ENCODE measurements around the gene EFHC2.
A peak's percentile ranks its signal among the peaks of the same experiment; 100 is the strongest.

EFHC2 gene

GRCh38 chrX:44314808-44315207 lies 28.7 kb downstream of the EFHC2 start:
- H3K27ac Mint-ChIP-seq: no peak overlapping the region
- H3K9me3 Mint-ChIP-seq: no peaks in the 10 kb centered on the region
- H3K36me3 Mint-ChIP-seq (ENCODE audit: low read depth): no peaks in the 10 kb centered on the region
- H3K27me3 Mint-ChIP-seq (ENCODE audit: low read depth): no peaks in the 10 kb centered on the region
- DNase-seq (ENCODE audit: low spot score): no peak
- peaks cover 10% of the 10 kb centered on the region for H3K4me1 Mint-ChIP-seq (ENCODE audit: low read depth)
- peak overlapping the region; percentile 8 for H3K4me3 Mint-ChIP-seq

DNA sequence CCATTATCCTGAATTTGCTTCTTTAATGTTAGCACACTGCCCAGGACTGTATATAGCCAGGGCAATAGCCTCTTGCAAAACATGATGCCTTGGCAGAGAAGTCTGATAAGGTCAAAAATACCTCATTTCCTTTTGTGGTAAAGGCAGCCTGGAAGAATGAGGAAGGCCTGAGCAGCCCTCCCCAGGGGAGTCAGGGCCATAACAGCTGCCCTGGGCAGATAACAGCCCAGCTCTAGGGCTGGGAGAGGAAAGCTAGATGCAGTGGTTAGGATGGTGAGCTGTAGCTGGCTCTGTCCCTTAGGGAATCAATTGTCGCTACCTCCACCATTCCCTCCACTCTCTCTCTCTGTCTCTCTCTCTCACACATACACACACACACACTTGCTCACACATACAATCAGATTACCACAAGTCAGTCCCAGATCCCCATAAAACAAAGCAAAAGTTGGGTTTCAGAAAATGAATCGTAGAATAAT lies 29.2 kb downstream of the EFHC2 start:
- no peaks in the 10 kb centered on the region for H3K9me3 Mint-ChIP-seq
- H3K4me3 Mint-ChIP-seq: peak overlapping the region; percentile 8
- no peaks in the 10 kb centered on the region for H3K27me3 Mint-ChIP-seq (ENCODE audit: low read depth)
- no peaks in the 10 kb centered on the region for H3K36me3 Mint-ChIP-seq (ENCODE audit: low read depth)
- peak; percentile 3 for DNase-seq (ENCODE audit: low spot score)
- no peak overlapping the region for H3K27ac Mint-ChIP-seq
- peaks cover 10% of the 10 kb centered on the region for H3K4me1 Mint-ChIP-seq (ENCODE audit: low read depth)

DNA sequence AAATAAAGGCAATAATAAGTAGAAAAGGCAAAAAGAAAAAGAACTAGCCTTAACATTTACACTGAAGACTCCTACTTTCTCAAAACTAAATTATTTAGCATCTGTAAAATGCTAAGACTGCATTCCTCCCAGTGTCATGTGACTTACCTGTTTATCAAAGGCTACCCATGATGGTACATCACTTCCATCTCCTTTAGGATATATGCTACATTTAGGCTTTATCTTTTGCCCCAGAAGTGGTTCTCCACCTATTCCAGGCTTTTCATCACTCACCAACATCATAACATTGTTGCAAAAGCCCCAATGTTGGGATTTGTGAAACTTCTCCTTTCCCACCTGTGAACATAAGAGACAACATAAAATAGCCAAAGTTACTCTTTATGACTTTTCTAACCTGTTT lies 31.1 kb downstream of the EFHC2 start:
- Mint-ChIP-seq H3K27ac (no peak overlapping the region), H3K9me3 (no peaks in the 10 kb centered on the region), H3K36me3 (ENCODE audit: low read depth) (no peaks in the 10 kb centered on the region), H3K27me3 (ENCODE audit: low read depth) (no peaks in the 10 kb centered on the region), H3K4me3 (no peak overlapping the region), H3K4me1 (ENCODE audit: low read depth) (peaks cover 10% of the 10 kb centered on the region)
- no peak for DNase-seq (ENCODE audit: low spot score)

DNA sequence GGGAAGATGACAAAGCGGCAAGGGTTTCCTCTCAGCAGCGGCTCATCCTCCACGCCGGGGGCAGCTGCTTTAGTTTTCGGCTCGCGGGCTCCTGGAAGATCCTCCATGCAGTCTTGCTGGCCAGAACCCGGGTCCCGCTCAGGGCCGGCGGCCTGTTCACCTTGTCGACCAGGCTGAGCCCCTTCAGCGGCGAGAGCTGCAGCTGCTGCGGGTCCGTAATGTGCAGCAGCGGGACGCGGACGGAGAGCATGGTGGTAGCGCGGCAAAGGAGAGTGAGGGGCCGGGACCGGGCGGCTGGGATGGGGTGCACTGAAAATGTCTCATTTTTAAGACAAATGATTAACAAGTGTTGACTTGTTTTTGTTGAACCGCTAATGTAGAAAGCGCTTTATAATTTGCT lies 33.2 kb downstream of the EFHC2 start:
- no peak for DNase-seq (ENCODE audit: low spot score)
- no peaks in the 10 kb centered on the region for H3K36me3 Mint-ChIP-seq (ENCODE audit: low read depth)
- H3K4me1 Mint-ChIP-seq (ENCODE audit: low read depth): peaks cover 10% of the 10 kb centered on the region
- H3K27me3 Mint-ChIP-seq (ENCODE audit: low read depth): no peaks in the 10 kb centered on the region
- no peak overlapping the region for H3K4me3 Mint-ChIP-seq
- H3K27ac Mint-ChIP-seq: no peak overlapping the region
- H3K9me3 Mint-ChIP-seq: no peaks in the 10 kb centered on the region

- Mint-ChIP-seq H3K36me3 (ENCODE audit: low read depth) (no peaks in the 10 kb centered on the region), H3K27ac (no peak overlapping the region), H3K4me1 (ENCODE audit: low read depth) (peaks cover under 1% of the 10 kb centered on the region), H3K9me3 (no peaks in the 10 kb centered on the region), H3K4me3 (no peak overlapping the region), H3K27me3 (ENCODE audit: low read depth) (no peaks in the 10 kb centered on the region)
- no peak for DNase-seq (ENCODE audit: low spot score)
Observed at GRCh38 chrX:44308869-44309268, 34.6 kb downstream of the EFHC2 start.

DNA sequence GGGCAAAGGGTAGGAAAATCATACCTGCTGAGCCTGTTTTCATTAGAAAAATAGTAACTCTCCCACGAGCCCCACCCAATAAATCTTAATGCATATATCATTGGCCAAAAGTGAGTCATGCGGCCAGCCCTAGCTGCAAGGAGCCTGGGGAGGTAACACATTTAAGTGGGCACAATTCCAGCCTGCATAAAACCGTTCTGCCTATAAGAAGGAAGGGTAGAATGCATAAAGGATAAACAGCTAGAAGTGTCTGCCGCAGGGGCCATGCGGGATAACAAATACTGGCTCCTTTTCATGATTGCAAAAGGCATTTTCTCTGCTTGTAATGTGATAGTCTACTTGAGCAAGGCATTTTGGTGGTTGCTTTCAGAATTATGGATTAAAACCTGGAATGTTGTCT lies 37.1 kb downstream of the EFHC2 start:
- no peaks in the 10 kb centered on the region for H3K9me3 Mint-ChIP-seq
- no peaks in the 10 kb centered on the region for H3K27me3 Mint-ChIP-seq (ENCODE audit: low read depth)
- H3K4me1 Mint-ChIP-seq (ENCODE audit: low read depth): no peaks in the 10 kb centered on the region
- no peak overlapping the region for H3K27ac Mint-ChIP-seq
- no peak overlapping the region for H3K4me3 Mint-ChIP-seq
- no peak for DNase-seq (ENCODE audit: low spot score)
- no peaks in the 10 kb centered on the region for H3K36me3 Mint-ChIP-seq (ENCODE audit: low read depth)

GRCh38 chrX:44305921-44306320 lies 37.6 kb downstream of the EFHC2 start:
- Mint-ChIP-seq H3K27ac (no peak overlapping the region), H3K9me3 (no peaks in the 10 kb centered on the region), H3K36me3 (ENCODE audit: low read depth) (no peaks in the 10 kb centered on the region), H3K4me3 (no peak overlapping the region), H3K4me1 (ENCODE audit: low read depth) (no peaks in the 10 kb centered on the region), H3K27me3 (ENCODE audit: low read depth) (no peaks in the 10 kb centered on the region)
- no peak for DNase-seq (ENCODE audit: low spot score)

GRCh38 chrX:44303119-44303518 lies 40.4 kb downstream of the EFHC2 start:
- Mint-ChIP-seq H3K27me3 (ENCODE audit: low read depth) (no peaks in the 10 kb centered on the region), H3K27ac (no peak overlapping the region), H3K9me3 (no peaks in the 10 kb centered on the region), H3K4me1 (ENCODE audit: low read depth) (no peaks in the 10 kb centered on the region), H3K4me3 (no peak overlapping the region), H3K36me3 (ENCODE audit: low read depth) (no peaks in the 10 kb centered on the region)
- no peak for DNase-seq (ENCODE audit: low spot score)

DNA sequence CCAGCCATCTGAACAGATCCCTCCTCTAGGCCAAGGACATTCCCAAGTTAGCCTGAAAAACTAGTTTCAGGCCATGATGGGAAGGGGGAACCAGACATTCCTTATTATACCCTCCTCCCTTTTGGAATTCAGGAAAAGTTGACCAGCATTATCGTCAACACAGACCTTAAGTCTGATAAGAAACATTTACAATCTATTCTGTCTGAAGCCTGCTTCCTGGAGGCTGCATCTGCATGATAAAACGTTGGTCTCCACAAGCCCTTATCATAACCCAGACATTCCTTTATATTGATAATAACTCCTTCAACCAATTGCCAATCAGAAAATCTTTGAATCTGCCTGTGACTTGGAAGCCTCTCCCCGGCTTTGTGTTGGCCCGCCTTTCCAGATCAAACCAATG lies 44.3 kb downstream of the EFHC2 start:
- H3K4me3 Mint-ChIP-seq: no peak overlapping the region
- no peak for DNase-seq (ENCODE audit: low spot score)
- no peaks in the 10 kb centered on the region for H3K36me3 Mint-ChIP-seq (ENCODE audit: low read depth)
- H3K4me1 Mint-ChIP-seq (ENCODE audit: low read depth): no peaks in the 10 kb centered on the region
- H3K9me3 Mint-ChIP-seq: no peaks in the 10 kb centered on the region
- H3K27ac Mint-ChIP-seq: no peak overlapping the region
- no peaks in the 10 kb centered on the region for H3K27me3 Mint-ChIP-seq (ENCODE audit: low read depth)

DNA sequence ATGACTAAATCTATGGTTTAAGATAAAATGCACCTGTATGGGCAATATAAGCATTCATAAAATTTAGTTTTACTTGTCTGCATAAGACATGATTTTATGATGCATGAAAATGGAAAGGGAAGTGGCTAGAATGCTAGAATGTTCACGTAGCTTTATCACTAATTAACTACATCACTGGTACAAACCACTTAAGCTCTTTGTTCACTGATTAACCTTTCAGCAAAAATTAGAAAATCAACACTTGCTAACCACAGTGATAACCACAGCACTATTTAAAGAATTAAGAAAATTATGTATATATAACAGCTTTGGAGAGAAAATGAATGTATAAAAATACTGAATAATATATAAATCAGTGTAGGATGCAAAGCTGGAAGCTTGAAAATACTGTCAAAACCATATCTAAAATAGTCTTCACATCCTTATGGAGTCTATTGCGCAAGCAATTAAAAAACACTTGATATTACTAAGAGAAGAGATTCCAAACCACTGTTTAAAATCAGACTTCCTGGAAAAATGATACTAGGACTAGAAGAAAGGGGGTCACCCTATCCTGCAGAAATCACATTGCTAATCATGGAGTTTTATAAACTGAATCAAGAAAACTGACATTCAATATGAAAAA lies 51.9 kb downstream of the EFHC2 start:
- Mint-ChIP-seq H3K4me1 (ENCODE audit: low read depth) (no peaks in the 10 kb centered on the region), H3K9me3 (no peaks in the 10 kb centered on the region), H3K27ac (no peak overlapping the region), H3K27me3 (ENCODE audit: low read depth) (no peaks in the 10 kb centered on the region), H3K36me3 (ENCODE audit: low read depth) (no peaks in the 10 kb centered on the region), H3K4me3 (no peak overlapping the region)
- DNase-seq (ENCODE audit: low spot score): no peak

DNA sequence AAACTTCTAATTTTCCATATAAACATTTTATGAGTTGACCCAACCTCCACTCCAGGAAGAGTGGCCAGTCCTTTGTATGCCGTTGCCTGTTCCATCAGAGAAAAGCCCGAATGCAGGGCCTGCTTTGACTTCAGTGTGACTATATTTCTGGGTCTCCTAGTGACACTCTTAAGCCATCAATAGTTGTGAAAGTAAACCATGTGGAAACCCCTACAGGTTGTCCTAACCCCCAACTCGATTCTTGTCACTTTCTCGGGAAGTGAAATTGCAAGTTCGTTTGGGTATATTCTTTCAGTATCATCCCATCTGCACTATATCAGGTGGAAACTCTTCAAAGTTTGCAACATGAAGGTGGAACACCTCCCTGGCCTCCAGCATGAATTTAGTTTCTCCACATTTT lies 52.8 kb downstream of the EFHC2 start:
- Mint-ChIP-seq H3K4me1 (ENCODE audit: low read depth) (no peaks in the 10 kb centered on the region), H3K27ac (no peak overlapping the region), H3K27me3 (ENCODE audit: low read depth) (no peaks in the 10 kb centered on the region), H3K36me3 (ENCODE audit: low read depth) (no peaks in the 10 kb centered on the region), H3K9me3 (no peaks in the 10 kb centered on the region), H3K4me3 (no peak overlapping the region)
- DNase-seq (ENCODE audit: low spot score): no peak

GRCh38 chrX:44282753-44283152 lies 60.7 kb downstream of the EFHC2 start:
- H3K27ac Mint-ChIP-seq: no peak overlapping the region
- H3K9me3 Mint-ChIP-seq: no peaks in the 10 kb centered on the region
- H3K36me3 Mint-ChIP-seq (ENCODE audit: low read depth): no peaks in the 10 kb centered on the region
- H3K27me3 Mint-ChIP-seq (ENCODE audit: low read depth): no peaks in the 10 kb centered on the region
- H3K4me3 Mint-ChIP-seq: no peak overlapping the region
- DNase-seq (ENCODE audit: low spot score): no peak
- no peaks in the 10 kb centered on the region for H3K4me1 Mint-ChIP-seq (ENCODE audit: low read depth)

DNA sequence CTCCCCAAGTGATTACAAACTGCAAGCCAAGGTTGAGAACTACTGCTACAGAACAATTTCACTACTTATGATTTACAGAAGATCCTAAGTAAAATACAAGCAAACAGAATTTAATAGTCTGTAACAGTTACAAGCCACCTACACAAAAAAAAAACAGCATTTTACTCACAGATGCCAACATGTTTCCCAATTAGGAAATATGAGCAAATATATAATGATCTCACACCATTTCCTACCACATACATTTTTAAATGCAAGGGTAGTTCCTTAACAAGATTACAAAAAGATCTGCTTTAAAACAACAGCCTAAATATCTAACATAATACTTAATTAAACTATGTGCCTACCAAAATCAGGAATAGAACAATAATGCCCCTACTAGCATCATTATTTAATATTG lies 63.4 kb downstream of the EFHC2 start:
- Mint-ChIP-seq H3K4me1 (ENCODE audit: low read depth) (peaks cover 1% of the 10 kb centered on the region), H3K36me3 (ENCODE audit: low read depth) (no peaks in the 10 kb centered on the region), H3K27ac (no peak overlapping the region), H3K4me3 (no peak overlapping the region), H3K27me3 (ENCODE audit: low read depth) (no peaks in the 10 kb centered on the region), H3K9me3 (no peaks in the 10 kb centered on the region)
- no peak for DNase-seq (ENCODE audit: low spot score)

DNA sequence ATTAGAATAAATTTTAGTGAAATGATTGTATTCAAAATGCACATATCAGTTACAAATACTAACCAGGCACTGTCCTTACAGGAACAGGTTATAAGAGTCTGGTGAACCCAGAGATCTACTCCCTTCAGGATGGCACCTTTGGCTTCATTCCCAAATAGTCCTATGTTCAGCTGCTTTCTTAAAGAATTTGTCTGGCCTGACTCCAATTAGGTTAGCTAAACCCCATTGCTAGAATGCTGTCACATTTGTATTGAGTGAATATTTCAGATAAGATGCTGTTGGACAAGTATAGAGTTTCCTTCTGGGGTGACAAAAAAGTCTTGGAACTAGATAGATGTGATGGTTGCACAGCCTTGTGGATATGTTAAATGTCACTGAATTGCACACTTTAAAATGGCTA lies 69.4 kb downstream of the EFHC2 start:
- Mint-ChIP-seq H3K4me3 (no peak overlapping the region), H3K27me3 (ENCODE audit: low read depth) (peaks cover 4% of the 10 kb centered on the region), H3K36me3 (ENCODE audit: low read depth) (no peaks in the 10 kb centered on the region), H3K9me3 (no peaks in the 10 kb centered on the region), H3K4me1 (ENCODE audit: low read depth) (peaks cover 4% of the 10 kb centered on the region), H3K27ac (no peak overlapping the region)
- DNase-seq (ENCODE audit: low spot score): no peak

- Mint-ChIP-seq H3K4me1 (ENCODE audit: low read depth) (peaks cover 12% of the 10 kb centered on the region), H3K4me3 (no peak overlapping the region), H3K27ac (no peak overlapping the region), H3K36me3 (ENCODE audit: low read depth) (no peaks in the 10 kb centered on the region), H3K27me3 (ENCODE audit: low read depth) (peaks cover 4% of the 10 kb centered on the region), H3K9me3 (no peaks in the 10 kb centered on the region)
- DNase-seq (ENCODE audit: low spot score): no peak
Observed at GRCh38 chrX:44267861-44268260, 75.6 kb downstream of the EFHC2 start.
